Neural crest cell (in vitro differentiated cells): ENCODE data around the gene DEFB129. TPM values are rescaled to one million over a fixed set of nuclear protein-coding genes. Genes with fewer than 3 reads are reported as not detected.
"Not testable (repeated sequence)": the region's sequence is repeated elsewhere in the genome, so short reads cannot be mapped to it uniquely, and the experiment has no call there.

Experiments
- DNase-seq: peaks from one replicate; pipeline ENCODE4 v3.0.0; 2021; ENCODE audit warnings: low read depth, mixed read lengths, low spot score
- H3K27ac Mint-ChIP-seq: one replicate; pipeline ENCODE4 v1.8.0; 2021; ENCODE audit warnings: mild to moderate bottlenecking, mixed read lengths; ENCODE audit not compliant: unreplicated experiment
- H3K27me3 Mint-ChIP-seq: 2 replicates; pipeline ENCODE4 v1.8.0; 2021; ENCODE audit warnings: low read depth, mild to moderate bottlenecking, mixed read lengths
- H3K36me3 Mint-ChIP-seq: 2 replicates; pipeline ENCODE4 v1.8.0; 2021; ENCODE audit warnings: low read depth, mild to moderate bottlenecking, mixed read lengths
- H3K4me1 Mint-ChIP-seq: 2 replicates; pipeline ENCODE4 v1.8.0; 2021; ENCODE audit warnings: mixed read lengths
- H3K4me3 Mint-ChIP-seq: one replicate; pipeline ENCODE4 v1.8.0; 2021; ENCODE audit warnings: mild to moderate bottlenecking, mixed read lengths
- H3K9me3 Mint-ChIP-seq: 2 replicates; pipeline ENCODE4 v1.8.0; 2021; ENCODE audit warnings: mixed read lengths
- CTCF ChIP-seq: fragments of 200-600 bp; sonication (generic); conservative IDR thresholded peaks from 2 replicates; pipeline ENCODE4 v1.5.0; 2021; ENCODE audit warnings: antibody characterized with exemption, mild to moderate bottlenecking
- total RNA-seq: library from RNA; stranded (reverse); gene quantifications from 2 replicates; pipeline ENCODE4 v1.2.1, GENCODE V29; 2021

Gene DEFB129
- total RNA-seq, 1 donor from 2014 or later = not detected

DNA sequence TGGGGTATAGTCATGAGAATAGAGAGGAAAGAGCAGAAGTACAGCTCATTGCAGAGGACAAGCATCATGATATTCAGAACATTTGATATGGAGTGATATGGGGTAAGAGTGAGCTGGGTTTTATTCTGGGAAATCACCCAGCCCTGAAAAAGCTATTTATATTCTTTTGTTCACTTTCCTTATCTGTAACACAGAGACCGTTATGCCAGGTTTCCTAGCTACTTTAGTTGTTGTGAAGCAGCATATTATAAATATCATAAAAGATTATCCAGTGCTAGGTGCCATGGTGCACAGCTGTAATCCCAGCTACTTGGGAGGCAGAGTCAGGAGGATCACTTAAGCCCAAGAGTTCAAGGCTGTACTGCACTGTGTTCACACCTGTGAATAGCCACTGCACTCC lies 9.8 kb upstream of the DEFB129 start:
- no peak for DNase-seq
- peaks cover 79% of the 10 kb centered on the region for H3K27me3 Mint-ChIP-seq
- no peak for TF ChIP-seq CTCF
- no peaks in the 10 kb centered on the region for H3K9me3 Mint-ChIP-seq
- no peak overlapping the region for H3K27ac Mint-ChIP-seq
- H3K4me3 Mint-ChIP-seq = no peak overlapping the region
- no peaks in the 10 kb centered on the region for H3K4me1 Mint-ChIP-seq
- no peaks in the 10 kb centered on the region for H3K36me3 Mint-ChIP-seq

DNA sequence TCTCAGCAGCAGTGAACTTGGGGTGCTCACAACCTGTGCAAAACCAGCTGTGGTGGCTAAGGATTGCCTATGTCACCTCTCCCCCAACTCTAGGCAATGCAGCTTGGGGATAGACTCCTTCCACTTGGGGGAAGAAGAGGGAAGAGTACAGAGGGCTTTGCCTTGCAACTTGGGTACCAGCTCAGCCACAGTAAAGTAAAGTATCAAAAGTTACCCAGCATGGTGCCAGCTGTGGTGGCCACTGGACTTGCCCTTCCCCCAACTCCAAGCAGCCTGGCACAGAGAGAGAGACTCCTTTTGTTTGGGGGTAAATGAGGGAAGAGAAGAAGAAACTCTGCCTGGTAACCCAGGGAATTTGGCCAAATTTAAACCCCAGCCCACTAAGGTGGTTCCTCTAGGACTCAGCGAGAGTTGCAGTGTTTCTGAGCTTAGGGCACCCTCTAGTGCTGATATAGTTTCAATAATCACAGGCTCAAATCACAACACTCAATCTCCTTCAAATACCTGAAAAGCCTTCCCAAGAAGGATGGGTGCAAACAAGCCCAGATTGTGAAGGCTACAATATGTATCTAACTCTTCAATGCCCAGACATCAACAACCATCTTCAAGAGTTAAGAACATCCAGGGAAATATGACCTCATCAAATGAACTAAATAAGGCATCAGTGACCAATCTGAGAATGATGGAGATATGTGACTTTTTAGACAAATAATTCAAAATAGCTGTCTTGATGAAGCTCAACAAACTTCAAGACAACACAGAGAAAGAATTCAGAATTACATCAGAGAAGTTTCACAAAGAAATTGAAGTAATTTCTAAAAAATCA lies 7.6 kb upstream of the DEFB129 start:
- DNase-seq = no peak
- H3K4me3 Mint-ChIP-seq = no peak overlapping the region

DNA sequence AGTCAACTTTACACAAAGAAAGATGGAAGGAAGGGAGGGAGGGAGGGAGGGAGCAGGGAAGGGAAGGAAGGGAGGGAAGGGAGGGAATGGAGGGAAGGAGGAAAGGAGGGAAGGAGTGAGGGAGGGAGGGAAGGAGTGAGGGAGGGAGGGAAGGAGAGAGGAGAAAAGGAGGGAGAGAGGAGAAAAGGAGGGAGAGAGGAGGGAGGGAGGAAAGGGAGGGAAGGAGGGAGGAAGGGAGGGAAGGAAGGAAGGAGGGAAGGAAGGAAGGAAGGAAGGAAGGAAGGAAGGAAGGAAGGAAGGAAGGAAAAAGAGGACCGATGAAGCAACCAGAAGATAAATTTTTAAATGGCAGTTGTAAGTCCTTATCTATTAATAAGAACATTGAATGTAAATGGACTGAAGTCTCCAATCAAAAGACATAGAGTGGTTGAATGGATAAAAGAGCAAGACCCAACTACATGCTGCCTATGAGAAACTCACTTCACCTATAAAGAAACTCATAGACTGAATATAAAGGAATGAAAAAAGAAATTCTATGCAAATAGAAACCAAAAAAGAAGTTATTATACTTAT lies 5.7 kb upstream of the DEFB129 start:
- H3K27me3 Mint-ChIP-seq = peaks cover 92% of the 10 kb centered on the region
- TF ChIP-seq CTCF = no peak

More for the DNA sequence above, 7.6 kb upstream of the DEFB129 start:
- Mint-ChIP-seq H3K36me3 (no peaks in the 10 kb centered on the region), H3K27me3 (peaks cover 84% of the 10 kb centered on the region), H3K27ac (no peak overlapping the region), H3K4me1 (no peaks in the 10 kb centered on the region), H3K9me3 (no peaks in the 10 kb centered on the region)
- TF ChIP-seq CTCF = peak; percentile 67

DNA sequence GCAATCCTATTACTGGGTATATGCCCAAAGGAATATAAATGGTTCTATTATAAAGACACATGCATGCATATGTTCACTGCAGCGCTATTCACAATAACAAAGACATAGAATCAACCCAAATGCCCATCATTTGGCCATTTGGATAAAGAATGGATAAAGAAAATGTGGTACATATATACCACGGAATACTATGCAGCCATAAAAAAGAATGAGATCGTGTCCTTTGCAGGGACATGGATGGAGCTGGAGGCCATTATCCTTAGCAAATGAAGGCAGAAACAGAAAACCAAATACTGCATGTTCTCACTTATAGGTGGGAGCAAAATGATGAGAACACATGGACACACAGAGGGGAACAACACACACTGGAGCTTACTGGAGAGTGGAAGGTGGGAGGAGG lies 1.2 kb upstream of the DEFB129 start:
- not testable (repeated sequence) for DNase-seq, H3K4me3 Mint-ChIP-seq, H3K36me3 Mint-ChIP-seq, H3K9me3 Mint-ChIP-seq, H3K27ac Mint-ChIP-seq, H3K4me1 Mint-ChIP-seq
- H3K27me3 Mint-ChIP-seq = peaks cover 93% of the 10 kb centered on the region

More for the DNA sequence above, 5.7 kb upstream of the DEFB129 start:
- no peaks in the 10 kb centered on the region for H3K4me1 Mint-ChIP-seq
- no peaks in the 10 kb centered on the region for H3K36me3 Mint-ChIP-seq
- no peak overlapping the region for H3K27ac Mint-ChIP-seq
- no peak overlapping the region for H3K4me3 Mint-ChIP-seq
- no peak for DNase-seq
- H3K9me3 Mint-ChIP-seq = peaks cover 2% of the 10 kb centered on the region

GRCh38 chr20:227439-228105 lies 514 bp downstream of the DEFB129 start:
- no peak for TF ChIP-seq CTCF
- no peak overlapping the region for H3K27ac Mint-ChIP-seq
- peaks cover 2% of the 10 kb centered on the region for H3K9me3 Mint-ChIP-seq
- no peak overlapping the region for H3K4me3 Mint-ChIP-seq
- H3K27me3 Mint-ChIP-seq = peaks cover 88% of the 10 kb centered on the region
- no peaks in the 10 kb centered on the region for H3K36me3 Mint-ChIP-seq
- no peaks in the 10 kb centered on the region for H3K4me1 Mint-ChIP-seq
- DNase-seq = no peak

DNA sequence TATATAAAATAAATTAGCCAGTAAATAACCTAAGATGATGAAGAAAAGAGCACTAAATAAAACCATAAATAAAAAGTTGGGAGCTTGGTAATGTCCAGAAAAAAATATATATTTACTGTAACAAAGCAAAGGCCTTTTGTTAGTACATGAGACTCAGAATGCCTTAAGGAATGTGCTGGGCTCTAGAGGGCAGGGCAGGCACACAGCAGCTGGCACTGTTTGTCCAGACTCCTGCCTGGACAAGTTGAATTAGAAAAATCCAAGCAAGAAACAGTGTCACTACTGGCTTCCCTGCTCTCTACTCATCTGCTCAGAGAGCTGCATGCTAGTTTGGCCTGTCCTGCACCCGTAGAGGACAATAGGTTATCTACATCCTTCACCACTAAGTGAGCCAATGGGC lies 8.8 kb downstream of the DEFB129 start:
- no peaks in the 10 kb centered on the region for H3K4me1 Mint-ChIP-seq
- H3K27ac Mint-ChIP-seq = no peak overlapping the region
- H3K9me3 Mint-ChIP-seq = no peaks in the 10 kb centered on the region
- H3K27me3 Mint-ChIP-seq = peaks cover 47% of the 10 kb centered on the region
- TF ChIP-seq CTCF = no peak
- DNase-seq = no peak
- no peak overlapping the region for H3K4me3 Mint-ChIP-seq
- H3K36me3 Mint-ChIP-seq = no peaks in the 10 kb centered on the region
